T-helper 2 cell treated with Interferon-gamma antibody and Interleukin-4, amounts not matched to agents 100 ng/mL and 5 ng/mL, for 36 hours (primary cell): ENCODE measurements around the gene SIX1. TPM values are rescaled to one million over a fixed set of nuclear protein-coding genes. Genes with fewer than 3 reads are reported as not detected.

ENCODE experiments used
- intact Hi-C: fragments of 100-400 bp; cut with micrococcal nuclease; formaldehyde crosslinking; loops from one replicate; pipeline ENCODE4 v1.15.1; 2023
- total RNA-seq: library from RNA; stranded (reverse); gene quantifications from 2 replicates; pipeline ENCODE4 v1.2.3, GENCODE V29; 2022

SIX1 gene
- total RNA-seq, 1 donor from 2014 or later = 0.14 TPM

- intact Hi-C loops = no loop called here
These were observed 32.8 kb downstream of the SIX1 start for GRCh38 chr14:60616461-60616959.

GRCh38 chr14:60602291-60602690, 47.0 kb downstream of the SIX1 start:
- intact Hi-C loops = no loop called here

- intact Hi-C loops = no loop called here
These were observed 49.5 kb downstream of the SIX1 start for GRCh38 chr14:60599727-60600126.

- intact Hi-C loops = no loop called here
These were observed 53.1 kb downstream of the SIX1 start for GRCh38 chr14:60596139-60596538.

- intact Hi-C loops = no loop called here
These were observed 55.2 kb downstream of the SIX1 start for GRCh38 chr14:60594062-60594461.

Other genes starting within 250 kb of the SIX1 start
- not detected in 2 replicates for gene C14orf39, start 163.4 kb downstream of the SIX1 start, total RNA-seq
- not detected in 2 replicates for gene SIX6, start 140.3 kb downstream of the SIX1 start, total RNA-seq
- gene SIX4, start 74.9 kb upstream of the SIX1 start, total RNA-seq = 0.82 and 0.89 TPM in 2 replicates
- 41.2 and 42.9 TPM in 2 replicates for gene MNAT1, start 85.3 kb upstream of the SIX1 start, total RNA-seq